ENCODE results near the gene CHRND.

CHRND gene

DNA sequence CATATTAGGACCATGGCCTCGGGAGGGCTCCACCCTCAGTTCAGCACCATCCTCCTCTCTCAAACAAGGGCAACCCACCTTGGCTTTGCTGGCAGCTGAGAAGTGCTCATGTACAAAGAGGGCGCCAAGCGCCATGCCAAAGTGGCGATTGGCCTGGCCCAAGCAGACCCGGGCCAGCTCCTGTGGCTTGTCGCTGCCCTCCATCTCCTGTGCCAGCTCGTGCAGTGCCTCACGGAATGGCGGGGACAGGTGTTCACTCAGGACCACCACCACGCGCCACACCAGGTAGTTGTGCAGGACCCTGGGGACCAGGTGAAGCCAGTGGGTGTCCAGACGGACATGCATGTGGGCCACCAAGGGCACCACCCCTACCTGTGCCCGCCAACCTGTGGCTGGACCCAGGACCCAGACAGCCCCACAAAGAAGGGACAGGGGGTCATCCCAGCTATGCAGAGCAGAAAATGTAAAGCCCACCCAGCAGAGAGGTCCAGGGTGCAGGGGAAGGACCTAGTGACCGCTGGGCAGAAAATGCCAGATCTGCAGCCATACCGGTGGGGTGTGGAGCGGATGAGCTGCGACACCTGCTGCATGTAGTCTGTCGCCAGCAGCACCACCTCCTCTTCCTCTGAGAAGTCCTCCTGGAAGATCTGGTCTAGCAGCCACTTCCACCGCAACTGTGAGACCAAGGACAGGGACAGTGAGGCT, 41.9 kb upstream of the CHRND start:
- Histone ChIP-seq H3K14ac (ENCODE audit: low read length) (peak overlapping the region; percentile 94), H3K4ac (ENCODE audit: low read length) (no peak overlapping the region), H3K27me3 (ENCODE audit: control insufficient read depth in 3 of 3, insufficient read depth in 3 of 3, low read depth in 1 of 3, low read length in 3 of 3) (peaks cover 26 to 83% (median 47%) of the 10 kb centered on the region in 3 experiments), H2BK12ac (ENCODE audit: low read length) (peak overlapping the region; percentile 58), H2BK15ac (ENCODE audit: low read length) (peak overlapping the region; percentile 43), H3K9ac (ENCODE audit: low read depth, low read length, poor library complexity) (no peak overlapping the region), H3K27ac (replicated peaks; ENCODE audit: low read length) (no peak overlapping the region), H2BK5ac (ENCODE audit: low read length) (peak overlapping the region; percentile 39), H2AFZ (ENCODE audit: low read length) (no peak overlapping the region), H2AK5ac (ENCODE audit: low read depth, low read length) (peak overlapping the region; percentile 90), H3K36me3 (replicated peaks in 1 of 2; ENCODE audit: control insufficient read depth in 2 of 2, insufficient read depth in 2 of 2, low read length in 2 of 2) (peaks cover 0 to 2% of the 10 kb centered on the region in 2 donors), H2BK120ac (ENCODE audit: low read depth, low read length) (no peak overlapping the region), H3K23ac (ENCODE audit: low read depth, low read length, poor library complexity) (peak overlapping the region; percentile 91), H3K4me1 (ENCODE audit: control insufficient read depth in 2 of 2, insufficient read depth in 1 of 2, low read depth in 1 of 2, low read length in 2 of 2) (peaks cover 0 to 7% of the 10 kb centered on the region in 2 donors), H3K4me3 (ENCODE audit: low read length in 2 of 2) (no peak overlapping the region), H3K18ac (ENCODE audit: low read length) (peak overlapping the region; percentile 44), H4K8ac (ENCODE audit: low read depth, low read length) (no peak overlapping the region), H3K9me3 (replicated peaks in 1 of 2; ENCODE audit: control insufficient read depth in 2 of 2, insufficient read depth in 1 of 2, low read depth in 1 of 2, low read length in 2 of 2) (peaks cover 0 to 7% of the 10 kb centered on the region in 2 donors), H4K91ac (ENCODE audit: low read depth, low read length, poor library complexity) (no peak overlapping the region), H3K4me2 (ENCODE audit: insufficient read depth, low read length, poor library complexity, severe bottlenecking) (peak overlapping the region; percentile 11), H3K79me1 (ENCODE audit: low read depth, low read length) (peaks cover 8% of the 10 kb centered on the region)
- no peak for DNase-seq (ENCODE audit: low spot score)
- WGBS, 2 donors (ENCODE audit: extremely low coverage in 2 of 2, insufficient read length in 2 of 2, insufficient replicate concordance in 1 of 2) = no CpG with 5 or more reads among the region's 19 CpGs

DNA sequence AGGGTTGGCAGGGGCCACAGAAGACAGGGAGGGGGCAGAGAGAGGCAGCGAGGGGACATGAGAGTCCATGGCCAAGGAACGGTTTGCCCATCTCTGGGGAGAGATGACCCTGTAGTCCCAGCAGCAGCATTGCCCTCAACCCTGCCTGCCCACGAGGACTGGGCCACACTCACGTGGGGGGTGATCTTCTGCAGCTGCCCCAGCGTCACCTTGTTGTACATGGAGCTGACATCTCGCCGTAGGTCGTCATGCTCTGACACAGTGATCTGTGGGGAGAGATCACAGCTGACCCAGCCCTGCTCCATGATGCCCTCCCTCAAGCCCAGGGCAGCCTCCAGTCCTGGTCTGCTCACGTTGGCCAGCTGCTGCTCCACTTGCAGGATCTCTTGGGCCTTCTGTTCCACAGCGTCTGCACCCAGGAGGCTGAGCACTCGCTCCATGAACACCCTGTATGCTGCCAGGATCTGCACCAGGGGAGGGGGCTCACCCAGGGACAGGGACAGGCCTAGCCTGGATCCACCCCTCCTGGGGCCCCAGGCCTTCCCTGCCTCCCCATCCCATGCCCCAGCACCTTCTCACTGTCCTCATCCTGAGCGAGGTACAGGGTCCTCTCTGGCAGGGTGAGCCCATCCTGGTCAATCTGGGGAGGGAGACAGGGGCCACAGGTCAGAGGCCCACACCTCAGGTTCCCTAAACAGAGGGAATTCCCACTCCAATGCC, 41.2 kb upstream of the CHRND start:
- peak overlapping the region; percentile 39 for H2BK5ac ChIP-seq (ENCODE audit: low read length)
- H2BK120ac ChIP-seq (ENCODE audit: low read depth, low read length) = no peak overlapping the region
- H3K27me3 ChIP-seq (ENCODE audit: control insufficient read depth in 3 of 3, insufficient read depth in 3 of 3, low read depth in 1 of 3, low read length in 3 of 3) = peaks cover 26 to 85% (median 47%) of the 10 kb centered on the region in 3 experiments
- no peak overlapping the region for H4K8ac ChIP-seq (ENCODE audit: low read depth, low read length)
- H2BK15ac ChIP-seq (ENCODE audit: low read length) = peak overlapping the region; percentile 43
- H3K79me1 ChIP-seq (ENCODE audit: low read depth, low read length) = peaks cover 8% of the 10 kb centered on the region
- H3K9me3 ChIP-seq (replicated peaks in 1 of 2; ENCODE audit: control insufficient read depth in 2 of 2, insufficient read depth in 1 of 2, low read depth in 1 of 2, low read length in 2 of 2) = peaks cover 0 to 7% of the 10 kb centered on the region in 2 donors
- H3K4ac ChIP-seq (ENCODE audit: low read length) = no peak overlapping the region
- H3K9ac ChIP-seq (ENCODE audit: low read depth, low read length, poor library complexity) = peak overlapping the region; percentile 70
- H3K4me3 ChIP-seq (ENCODE audit: low read length in 2 of 2) = peak overlapping the region in 1 of 2 donors; percentile 18
- WGBS, 2 donors (ENCODE audit: extremely low coverage in 2 of 2, insufficient read length in 2 of 2, insufficient replicate concordance in 1 of 2) = no CpG with 5 or more reads among the region's 12 CpGs
- no peak overlapping the region for H3K4me2 ChIP-seq (ENCODE audit: insufficient read depth, low read length, poor library complexity, severe bottlenecking)
- H2BK12ac ChIP-seq (ENCODE audit: low read length) = peak overlapping the region; percentile 58
- peak overlapping the region; percentile 94 for H3K14ac ChIP-seq (ENCODE audit: low read length)
- H3K4me1 ChIP-seq (ENCODE audit: control insufficient read depth in 2 of 2, insufficient read depth in 1 of 2, low read depth in 1 of 2, low read length in 2 of 2) = peaks cover 0 to 11% of the 10 kb centered on the region in 2 donors
- H3K27ac ChIP-seq (replicated peaks; ENCODE audit: low read length) = no peak overlapping the region
- peak overlapping the region; percentile 90 for H2AK5ac ChIP-seq (ENCODE audit: low read depth, low read length)
- H3K23ac ChIP-seq (ENCODE audit: low read depth, low read length, poor library complexity) = peak overlapping the region; percentile 91
- no peak overlapping the region for H2AFZ ChIP-seq (ENCODE audit: low read length)
- peaks cover 0 to 2% of the 10 kb centered on the region in 2 donors for H3K36me3 ChIP-seq (replicated peaks in 1 of 2; ENCODE audit: control insufficient read depth in 2 of 2, insufficient read depth in 2 of 2, low read length in 2 of 2)
- peak overlapping the region; percentile 48 for H3K18ac ChIP-seq (ENCODE audit: low read length)
- no peak for DNase-seq (ENCODE audit: low spot score)
- H4K91ac ChIP-seq (ENCODE audit: low read depth, low read length, poor library complexity) = peak overlapping the region; percentile 43

DNA sequence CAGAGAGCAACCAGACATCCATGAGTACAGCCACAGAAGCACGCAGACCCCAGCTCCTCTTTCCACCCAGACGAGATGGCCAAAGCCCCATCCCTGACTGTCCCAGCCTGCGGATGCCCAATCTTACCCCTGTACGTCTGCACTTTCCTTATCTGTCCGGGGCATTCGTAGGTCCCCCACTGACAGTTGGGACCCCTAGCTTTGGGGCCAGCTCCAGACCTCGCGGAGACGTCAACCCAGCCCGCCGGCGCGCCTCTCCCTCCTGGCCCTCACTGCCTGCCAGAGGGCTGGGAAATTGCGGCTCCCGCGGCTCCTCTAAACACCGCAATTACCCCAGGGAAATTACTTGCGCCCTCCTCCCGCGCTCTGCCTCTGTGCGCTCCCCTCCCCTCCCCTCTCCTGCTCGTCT, 40.6 kb upstream of the CHRND start:
- Histone ChIP-seq H2AK5ac (ENCODE audit: low read depth, low read length) (peak overlapping the region; percentile 75), H3K4ac (ENCODE audit: low read length) (no peak overlapping the region), H3K18ac (ENCODE audit: low read length) (peak overlapping the region; percentile 90), H3K27me3 (ENCODE audit: control insufficient read depth in 3 of 3, insufficient read depth in 3 of 3, low read depth in 1 of 3, low read length in 3 of 3) (peaks cover 26 to 91% (median 47%) of the 10 kb centered on the region in 3 experiments), H3K36me3 (replicated peaks in 1 of 2; ENCODE audit: control insufficient read depth in 2 of 2, insufficient read depth in 2 of 2, low read length in 2 of 2) (peaks cover 0 to 2% of the 10 kb centered on the region in 2 donors), H3K9ac (ENCODE audit: low read depth, low read length, poor library complexity) (peak overlapping the region; percentile 70), H2BK5ac (ENCODE audit: low read length) (no peak overlapping the region), H3K79me1 (ENCODE audit: low read depth, low read length) (peaks cover 8% of the 10 kb centered on the region), H2AFZ (ENCODE audit: low read length) (no peak overlapping the region), H4K91ac (ENCODE audit: low read depth, low read length, poor library complexity) (no peak overlapping the region), H4K8ac (ENCODE audit: low read depth, low read length) (no peak overlapping the region), H3K9me3 (replicated peaks in 1 of 2; ENCODE audit: control insufficient read depth in 2 of 2, insufficient read depth in 1 of 2, low read depth in 1 of 2, low read length in 2 of 2) (peaks cover 0 to 7% of the 10 kb centered on the region in 2 donors), H3K4me1 (ENCODE audit: control insufficient read depth in 2 of 2, insufficient read depth in 1 of 2, low read depth in 1 of 2, low read length in 2 of 2) (peaks cover 0 to 12% of the 10 kb centered on the region in 2 donors), H3K4me2 (ENCODE audit: insufficient read depth, low read length, poor library complexity, severe bottlenecking) (peak overlapping the region; percentile 83), H3K14ac (ENCODE audit: low read length) (peak overlapping the region; percentile 94), H3K27ac (replicated peaks; ENCODE audit: low read length) (no peak overlapping the region), H2BK12ac (ENCODE audit: low read length) (peak overlapping the region; percentile 22), H2BK120ac (ENCODE audit: low read depth, low read length) (no peak overlapping the region), H3K23ac (ENCODE audit: low read depth, low read length, poor library complexity) (peak overlapping the region; percentile 80), H3K4me3 (ENCODE audit: low read length in 2 of 2) (peak overlapping the region in 1 of 2 donors; percentile 64), H2BK15ac (ENCODE audit: low read length) (no peak overlapping the region)
- WGBS, 2 donors (ENCODE audit: extremely low coverage in 2 of 2, insufficient read length in 2 of 2, insufficient replicate concordance in 1 of 2) = no CpG with 5 or more reads among the region's 22 CpGs
- no peak for DNase-seq (ENCODE audit: low spot score)

Measured in neuronal stem cell (in vitro differentiated cells).